ENCODE measurements around the gene ATP10A. TPM values are rescaled to one million over a fixed set of nuclear protein-coding genes. Genes with fewer than 3 reads are reported as not detected.

The ATP10A gene
- total RNA-seq, 1 experiment from 2014 or later: 0.02 TPM

GRCh38 chr15:25807063-25807462 lies 56.1 kb downstream of the ATP10A start:
- H3K9me3 ChIP-seq (ENCODE audit: control insufficient read depth in 1 of 2, insufficient read depth in 1 of 2, low read depth in 1 of 2, low read length in 2 of 2): peaks cover 11 to 42% of the 10 kb centered on the region in 2 experiments; a peak in 2 of 4 replicates
- CTCF ChIA-PET: no interaction called here

GRCh38 chr15:25805031-25805430 lies 58.1 kb downstream of the ATP10A start:
- Histone ChIP-seq H3K27ac (ENCODE audit: low read depth, low read length) (no peak overlapping the region), H3K27me3 (ENCODE audit: insufficient read depth, low read length) (no peaks in the 10 kb centered on the region), H3K4me1 (ENCODE audit: control insufficient read depth in 1 of 2, insufficient read depth in 2 of 2, low read length in 2 of 2) (no peaks in the 10 kb centered on the region), H3K9ac (ENCODE audit: low read length) (no peak overlapping the region), H3K9me2 (ENCODE audit: insufficient read depth) (no peaks in the 10 kb centered on the region), H3K9me3 (ENCODE audit: control insufficient read depth in 1 of 2, insufficient read depth in 1 of 2, low read depth in 1 of 2, low read length in 2 of 2) (peaks cover 11 to 52% of the 10 kb centered on the region in 2 experiments; a peak in 2 of 4 replicates), H3K4me2 (ENCODE audit: low read length) (no peak overlapping the region), H3K79me2 (ENCODE audit: insufficient read depth, low read length) (no peaks in the 10 kb centered on the region), H3K36me3 (ENCODE audit: control insufficient read depth in 1 of 2, insufficient read depth in 2 of 2, low read length in 2 of 2) (no peaks in the 10 kb centered on the region), H3K4me3 (replicated peaks in 1 of 2; ENCODE audit: low read depth in 1 of 2, low read length in 2 of 2) (no peak overlapping the region), H2AFZ (ENCODE audit: low read depth, low read length, poor library complexity, severe bottlenecking) (no peak overlapping the region), H4K20me1 (ENCODE audit: insufficient read depth) (no peaks in the 10 kb centered on the region)
- ATAC-seq: no peak
- POLR2A ChIA-PET: no interaction called here
- BruUV-seq (replicated peaks): no TSS peak
- intact Hi-C loops (cut with micrococcal nuclease): no loop called here
- RAD21 ChIA-PET (ENCODE audit: low non-redundant PET in 1 of 2, low total read pairs in 2 of 2, uncharacterized antibody in 2 of 2, unreplicated experiment in 2 of 2): no interaction called here
- CTCF ChIA-PET: no interaction called here
- no peak for TF ChIP-seq POLR2AphosphoS5 (IDR thresholded peaks at IDR 0.05; ENCODE audit: low read depth, low read length)
- no peak for TF ChIP-seq CBX3 (IDR thresholded peaks at IDR 0.05; ENCODE audit: low read depth)
- TF ChIP-seq EZH2 (IDR thresholded peaks at IDR 0.05): no peak
- no peak for TF ChIP-seq YY1 (IDR thresholded peaks at IDR 0.05; ENCODE audit: extremely low read depth, insufficient replicate concordance, low read depth, low read length)
- no peak for TF ChIP-seq SIN3A (IDR thresholded peaks at IDR 0.05; ENCODE audit: low read depth)
- TF ChIP-seq, protein P1, sequence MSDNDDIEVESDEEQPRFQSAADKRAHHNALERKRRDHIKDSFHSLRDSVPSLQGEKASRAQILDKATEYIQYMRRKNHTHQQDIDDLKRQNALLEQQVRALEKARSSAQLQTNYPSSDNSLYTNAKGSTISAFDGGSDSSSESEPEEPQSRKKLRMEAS (IDR thresholded peaks at IDR 0.05): no peak
- TF ChIP-seq CEBPB (IDR thresholded peaks at IDR 0.05; ENCODE audit: low read depth): no peak
- no peak for DNase-seq (ENCODE audit: low read depth, low spot score)

More at GRCh38 chr15:25807063-25807462, 56.1 kb downstream of the ATP10A start:
- Histone ChIP-seq H4K20me1 (ENCODE audit: insufficient read depth) (no peaks in the 10 kb centered on the region), H3K9ac (ENCODE audit: low read length) (no peak overlapping the region), H3K4me3 (replicated peaks in 1 of 2; ENCODE audit: low read depth in 1 of 2, low read length in 2 of 2) (no peak overlapping the region), H3K79me2 (ENCODE audit: insufficient read depth, low read length) (no peaks in the 10 kb centered on the region), H3K27me3 (ENCODE audit: insufficient read depth, low read length) (no peaks in the 10 kb centered on the region), H3K9me2 (ENCODE audit: insufficient read depth) (no peaks in the 10 kb centered on the region), H3K36me3 (ENCODE audit: control insufficient read depth in 1 of 2, insufficient read depth in 2 of 2, low read length in 2 of 2) (no peaks in the 10 kb centered on the region), H3K4me2 (ENCODE audit: low read length) (no peak overlapping the region), H3K27ac (ENCODE audit: low read depth, low read length) (no peak overlapping the region), H3K4me1 (ENCODE audit: control insufficient read depth in 1 of 2, insufficient read depth in 2 of 2, low read length in 2 of 2) (no peaks in the 10 kb centered on the region), H2AFZ (ENCODE audit: low read depth, low read length, poor library complexity, severe bottlenecking) (no peak overlapping the region)
- ChIA-PET POLR2A (no interaction called here), RAD21 (ENCODE audit: low non-redundant PET in 1 of 2, low total read pairs in 2 of 2, uncharacterized antibody in 2 of 2, unreplicated experiment in 2 of 2) (no interaction called here)
- intact Hi-C loops (cut with micrococcal nuclease): no loop called here
- no peak for DNase-seq (ENCODE audit: low read depth, low spot score)
- ATAC-seq: no peak
- no TSS peak for BruUV-seq (replicated peaks)
- no peak for TF ChIP-seq EZH2phosphoT487 (IDR thresholded peaks at IDR 0.05; ENCODE audit: borderline replicate concordance)
- no peak for TF ChIP-seq SRF (IDR thresholded peaks at IDR 0.05; ENCODE audit: low read depth)
- no peak for TF ChIP-seq CEBPB (IDR thresholded peaks at IDR 0.05; ENCODE audit: low read depth)
- TF ChIP-seq FOSL1 (IDR thresholded peaks at IDR 0.05; ENCODE audit: low read depth): no peak
- TF ChIP-seq SP1 (IDR thresholded peaks at IDR 0.05; ENCODE audit: low read depth): no peak
- TF ChIP-seq POLR2A (IDR thresholded peaks at IDR 0.05; ENCODE audit: borderline replicate concordance, extremely low read depth, insufficient read depth, insufficient read length): no peak
- TF ChIP-seq ZNF274 (IDR thresholded peaks at IDR 0.05; ENCODE audit: low read depth, low read length): no peak
- TF ChIP-seq, protein P1 (IDR thresholded peaks at IDR 0.05): no peak
- TF ChIP-seq ELF1 (IDR thresholded peaks at IDR 0.05; ENCODE audit: borderline replicate concordance, low read depth): no peak
- TF ChIP-seq RAD21 (IDR thresholded peaks at IDR 0.05; ENCODE audit: low read depth): no peak
- no peak for TF ChIP-seq POLR2AphosphoS5 (IDR thresholded peaks at IDR 0.05; ENCODE audit: low read depth, low read length)
- TF ChIP-seq YY1 (IDR thresholded peaks at IDR 0.05; ENCODE audit: extremely low read depth, insufficient replicate concordance, low read depth, low read length): no peak
- no peak for TF ChIP-seq SIN3A (IDR thresholded peaks at IDR 0.05; ENCODE audit: low read depth)
- no peak for TF ChIP-seq EZH2 (IDR thresholded peaks at IDR 0.05)
- TF ChIP-seq EGR1 (IDR thresholded peaks at IDR 0.05; ENCODE audit: low read depth): no peak
- no peak for TF ChIP-seq ATF3 (IDR thresholded peaks at IDR 0.05)
- TF ChIP-seq ZFX (IDR thresholded peaks at IDR 0.05): no peak
- TF ChIP-seq JUND (IDR thresholded peaks at IDR 0.05): no peak
